Peyer's patch (tissue), 4 donors: ENCODE measurements around the gene IL13RA1.

Source experiments
- POLR2A ChIP-seq, 2 donors: fragments of 450-650 bp; IDR thresholded peaks; one replicate each; pipeline ENCODE4 v1.5.1; 2017; ENCODE audit warnings: antibody characterized with exemption in 2 of 2, mild to moderate bottlenecking in 2 of 2, moderate library complexity in 2 of 2
- TF ChIP-seq, protein P1 (sequence below), 6 experiments: fragments of 450-650 bp in 4 of 6; fragments of 200-600 bp in 2 of 6; sonication (generic) in 1 of 6; IDR thresholded peaks; one replicate each; pipeline ENCODE4 v1.5.1; 2017 to 2019; ENCODE audit warnings: antibody characterized with exemption in 6 of 6, mild to moderate bottlenecking in 3 of 6, moderate library complexity in 1 of 6

DNA sequence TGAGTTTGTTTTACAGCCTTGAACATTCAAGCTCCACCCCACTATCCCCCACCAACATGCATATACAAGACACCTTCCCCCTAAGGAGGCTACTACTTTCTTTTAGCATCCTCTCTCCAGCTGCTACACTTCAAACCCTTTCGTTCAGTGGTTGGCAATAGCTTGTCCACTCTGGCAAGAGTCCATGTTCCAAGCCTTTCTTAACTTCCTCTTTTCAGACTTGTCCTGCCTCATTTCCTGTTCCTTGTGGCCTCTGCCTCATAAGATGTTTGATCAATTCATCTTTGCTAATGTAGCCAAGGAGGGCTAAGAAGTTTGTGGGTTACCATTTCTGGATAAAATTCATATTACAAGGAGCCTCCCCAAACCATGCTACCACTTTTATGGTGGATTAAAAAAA is 75.5 kb downstream of the IL13RA1 start:
- TF ChIP-seq, protein P1, sequence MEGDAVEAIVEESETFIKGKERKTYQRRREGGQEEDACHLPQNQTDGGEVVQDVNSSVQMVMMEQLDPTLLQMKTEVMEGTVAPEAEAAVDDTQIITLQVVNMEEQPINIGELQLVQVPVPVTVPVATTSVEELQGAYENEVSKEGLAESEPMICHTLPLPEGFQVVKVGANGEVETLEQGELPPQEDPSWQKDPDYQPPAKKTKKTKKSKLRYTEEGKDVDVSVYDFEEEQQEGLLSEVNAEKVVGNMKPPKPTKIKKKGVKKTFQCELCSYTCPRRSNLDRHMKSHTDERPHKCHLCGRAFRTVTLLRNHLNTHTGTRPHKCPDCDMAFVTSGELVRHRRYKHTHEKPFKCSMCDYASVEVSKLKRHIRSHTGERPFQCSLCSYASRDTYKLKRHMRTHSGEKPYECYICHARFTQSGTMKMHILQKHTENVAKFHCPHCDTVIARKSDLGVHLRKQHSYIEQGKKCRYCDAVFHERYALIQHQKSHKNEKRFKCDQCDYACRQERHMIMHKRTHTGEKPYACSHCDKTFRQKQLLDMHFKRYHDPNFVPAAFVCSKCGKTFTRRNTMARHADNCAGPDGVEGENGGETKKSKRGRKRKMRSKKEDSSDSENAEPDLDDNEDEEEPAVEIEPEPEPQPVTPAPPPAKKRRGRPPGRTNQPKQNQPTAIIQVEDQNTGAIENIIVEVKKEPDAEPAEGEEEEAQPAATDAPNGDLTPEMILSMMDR (IDR thresholded peaks at IDR 0.05): no peak
- no peak for TF ChIP-seq POLR2A (IDR thresholded peaks at IDR 0.05)
